A673 (cell line): Measurements from ENCODE around the gene FAM168A. TPM values are rescaled to one million over a fixed set of nuclear protein-coding genes. Genes with fewer than 3 reads are reported as not detected.

ENCODE experiments used
- BruUV-seq: library from RNA; stranded (reverse); fragments of 400-500 nt; replicated peaks from 2 replicates; lab custom pipeline; 2021; lab: Mats Ljungman, UMichigan
- CTCF ChIA-PET: fragments of 300-600 bp; sonication (Branson Sonifier 250); formaldehyde crosslinking; loops from one replicate; lab custom pipeline; 2022; ENCODE audit warnings: antibody characterized with exemption; lab: Charles Lee
- POLR2A ChIA-PET: fragments of 300-600 bp; sonication (Branson Sonifier 250); formaldehyde crosslinking; loops from one replicate; lab custom pipeline; 2022; ENCODE audit warnings: antibody characterized with exemption; ENCODE audit not compliant: low non-redundant PET; lab: Charles Lee
- DNase-seq: peaks from one replicate; pipeline ENCODE4 v3.0.0-alpha.2; 2015; ENCODE audit warnings: low spot score
- H3K27ac ChIP-seq: fragments of 200-600 bp; sonication (generic); 2 replicates; pipeline ENCODE4 v1.5.1; 2016; ENCODE audit warnings: mixed run types, low read depth, mild to moderate bottlenecking, mixed read lengths, antibody characterized with exemption, low read length; ENCODE audit not compliant: poor library complexity, severe bottlenecking
- H3K27me3 ChIP-seq: fragments of 200-600 bp; sonication (generic); replicated peaks from 2 replicates; pipeline ENCODE4 v1.6.1; 2017; ENCODE audit warnings: mixed run types, low read depth, mild to moderate bottlenecking, mixed read lengths, antibody characterized with exemption, low read length; ENCODE audit not compliant: insufficient read depth, poor library complexity
- H3K36me3 ChIP-seq: fragments of 200-600 bp; sonication (generic); 2 replicates; pipeline ENCODE4 v1.6.1; 2016; ENCODE audit warnings: mixed run types, mild to moderate bottlenecking, mixed read lengths, antibody characterized with exemption, low read length; ENCODE audit not compliant: insufficient read depth, poor library complexity, severe bottlenecking
- H3K4me1 ChIP-seq: fragments of 200-600 bp; sonication (generic); 2 replicates; pipeline ENCODE4 v1.6.1; 2017; ENCODE audit warnings: mixed run types, mild to moderate bottlenecking, mixed read lengths, antibody characterized with exemption, low read length; ENCODE audit not compliant: insufficient read depth, poor library complexity, severe bottlenecking
- H3K4me3 ChIP-seq: fragments of 200-600 bp; sonication (generic); 2 replicates; pipeline ENCODE4 v1.5.1; 2016; ENCODE audit warnings: low read depth, mixed run types, mild to moderate bottlenecking, mixed read lengths, low read length; ENCODE audit not compliant: poor library complexity, severe bottlenecking
- H3K9me3 ChIP-seq: fragments of 200-600 bp; sonication (generic); 2 replicates; pipeline ENCODE4 v1.6.1; 2016; ENCODE audit warnings: mixed run types, low read depth, mild to moderate bottlenecking, mixed read lengths, antibody characterized with exemption, low read length; ENCODE audit not compliant: poor library complexity, severe bottlenecking
- CTCF ChIP-seq: fragments of 300-800, 200-600 bp; sonication (generic); conservative IDR thresholded peaks from 2 replicates; pipeline ENCODE4 v1.5.1; 2017; ENCODE audit warnings: low read depth, mild to moderate bottlenecking, antibody characterized with exemption, low read length, moderate library complexity, mixed read lengths
- EZH2 ChIP-seq: fragments of 200-600 bp; sonication (generic); IDR thresholded peaks from 2 replicates; pipeline ENCODE4 v1.6.1; 2017; ENCODE audit warnings: borderline replicate concordance, low read depth, mild to moderate bottlenecking, mixed read lengths, antibody characterized with exemption, low read length; ENCODE audit not compliant: poor library complexity, severe bottlenecking
- intact Hi-C: fragments of 100-400 bp; cut with micrococcal nuclease; formaldehyde crosslinking; loops from one replicate; pipeline ENCODE4 v1.10.0; 2022; ENCODE audit not compliant: unreplicated experiment
- total RNA-seq: library from RNA; stranded (reverse); gene quantifications from 2 replicates; pipeline ENCODE4 v1.2.3, GENCODE V29; 2021

FAM168A gene
- total RNA-seq, 1 experiment from 2014 or later: 46.1 TPM

- intact Hi-C loops: no loop called here
- H3K4me1 ChIP-seq: no peaks in the 10 kb centered on the region
- H3K27me3 ChIP-seq: no peaks in the 10 kb centered on the region
- no peak overlapping the region for H3K27ac ChIP-seq
- H3K36me3 ChIP-seq: no peaks in the 10 kb centered on the region
- CTCF ChIA-PET: no interaction called here
- no TSS peak for BruUV-seq
- no peak for DNase-seq
- no peaks in the 10 kb centered on the region for H3K9me3 ChIP-seq
- POLR2A ChIA-PET: no interaction called here
- no peak overlapping the region for H3K4me3 ChIP-seq
- no peak for TF ChIP-seq CTCF
- TF ChIP-seq EZH2: no peak
Observed at GRCh38 chr11:73453562-73453961, 144.3 kb downstream of the FAM168A start.

GRCh38 chr11:73452726-73453125 is 145.2 kb downstream of the FAM168A start:
- no peak for DNase-seq
- no peaks in the 10 kb centered on the region for H3K36me3 ChIP-seq
- H3K27me3 ChIP-seq: no peaks in the 10 kb centered on the region
- no peak overlapping the region for H3K4me3 ChIP-seq
- POLR2A ChIA-PET: no interaction called here
- CTCF ChIA-PET: interaction anchor here (0.5 kb wide), 1 partner anchor 178 kb away, joined by 10 read pairs; no protein-coding TSS in a partner anchor
- H3K27ac ChIP-seq: no peak overlapping the region
- no peaks in the 10 kb centered on the region for H3K4me1 ChIP-seq
- TF ChIP-seq CTCF (no peak), EZH2 (no peak)
- intact Hi-C loops: no loop called here
- no TSS peak for BruUV-seq
- H3K9me3 ChIP-seq: no peaks in the 10 kb centered on the region

- BruUV-seq: no TSS peak
- intact Hi-C loops: no loop called here
- DNase-seq: no peak
- Histone ChIP-seq H3K9me3 (no peaks in the 10 kb centered on the region), H3K36me3 (no peaks in the 10 kb centered on the region), H3K4me3 (no peak overlapping the region), H3K27me3 (no peaks in the 10 kb centered on the region), H3K4me1 (no peaks in the 10 kb centered on the region), H3K27ac (no peak overlapping the region)
- POLR2A ChIA-PET: no interaction called here
- no peak for TF ChIP-seq CTCF
- TF ChIP-seq EZH2: no peak
- CTCF ChIA-PET: interaction anchor here (0.5 kb wide), 1 partner anchor 13 kb away, joined by 5 read pairs; no protein-coding TSS in a partner anchor
Observed at GRCh38 chr11:73451896-73452295, 146.0 kb downstream of the FAM168A start.
